HG02623 (cell line): Measurements from ENCODE around the gene ADGB.

Source experiments
- ATAC-seq: cut with Tn5 transposase; IDR thresholded peaks from one replicate; pipeline ENCODE4 v1.9.1; 2021; ENCODE audit warnings: moderate library complexity; ENCODE audit not compliant: unreplicated experiment

The ADGB gene

GRCh38 chr6:146860583-146860982, 261.8 kb downstream of the ADGB start:
- no peak for ATAC-seq

- no peak for ATAC-seq
Observed at GRCh38 chr6:146861029-146861563, 262.3 kb downstream of the ADGB start.

GRCh38 chr6:146861716-146862115, 262.9 kb downstream of the ADGB start:
- no peak for ATAC-seq

GRCh38 chr6:146862508-146862919, 263.7 kb downstream of the ADGB start:
- ATAC-seq: no peak

- ATAC-seq: no peak
Observed at GRCh38 chr6:146864300-146864699, 265.5 kb downstream of the ADGB start.

- ATAC-seq: no peak
Observed at GRCh38 chr6:146864885-146865284, 266.1 kb downstream of the ADGB start.
